Left renal cortex interstitium (tissue), 4 donors: ENCODE results near the gene MTA3. TPM values are rescaled to one million over a fixed set of nuclear protein-coding genes. Genes with fewer than 3 reads are reported as not detected.

ENCODE experiments used
- DNase-seq, 4 donors: peaks; one replicate each; pipeline ENCODE4 v3.0.0-alpha.2; 2013; ENCODE audit warnings: low read depth in 4 of 4, low spot score in 2 of 4, missing footprints in 1 of 4
- polyA plus RNA-seq, 4 donors: library from polyadenylated mRNA; unstranded; fragments of 120-200 nt; gene quantifications; one replicate each; pipeline ENCODE4 v1.2.1, GENCODE V29; 2013; ENCODE audit not compliant: insufficient read length in 4 of 4

MTA3 gene
- polyA plus RNA-seq, 4 donors = 60.8 to 83.8 (median 67.7) TPM

- DNase-seq = no peak
Observed at GRCh38 chr2:42755191-42755880, 186.9 kb downstream of the MTA3 start.

DNA sequence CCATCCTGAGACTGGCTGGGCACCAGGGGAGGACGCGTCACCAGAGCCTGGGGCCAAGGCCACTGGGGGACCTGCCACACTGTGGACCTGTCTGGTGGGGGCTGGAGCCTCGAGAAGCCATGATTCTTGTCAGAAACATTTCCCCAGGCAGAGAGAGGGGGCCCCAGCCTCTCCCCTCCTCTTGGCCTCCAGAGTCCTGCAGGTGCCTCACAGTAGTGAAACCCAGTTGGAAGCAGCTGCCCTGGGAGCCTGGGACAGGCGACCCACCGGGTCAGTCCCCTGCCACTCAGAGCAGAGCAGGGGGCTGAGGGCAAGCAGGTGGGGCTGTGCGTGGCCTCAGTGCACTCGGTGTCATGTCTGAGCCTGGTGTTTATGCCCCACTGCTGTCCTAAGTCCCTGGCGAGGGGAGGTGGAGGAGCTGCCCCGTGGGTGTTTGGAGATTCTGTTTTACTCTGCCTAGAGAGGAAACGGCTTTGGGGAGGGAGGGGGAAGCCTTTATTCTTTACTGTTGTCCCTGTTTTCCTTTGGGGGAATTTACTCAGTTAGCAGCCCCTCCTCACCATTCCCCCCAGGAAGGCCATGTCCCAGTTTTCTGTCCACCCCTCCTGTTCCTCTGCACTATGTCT is 187.8 kb downstream of the MTA3 start:
- DNase-seq = no peak

DNA sequence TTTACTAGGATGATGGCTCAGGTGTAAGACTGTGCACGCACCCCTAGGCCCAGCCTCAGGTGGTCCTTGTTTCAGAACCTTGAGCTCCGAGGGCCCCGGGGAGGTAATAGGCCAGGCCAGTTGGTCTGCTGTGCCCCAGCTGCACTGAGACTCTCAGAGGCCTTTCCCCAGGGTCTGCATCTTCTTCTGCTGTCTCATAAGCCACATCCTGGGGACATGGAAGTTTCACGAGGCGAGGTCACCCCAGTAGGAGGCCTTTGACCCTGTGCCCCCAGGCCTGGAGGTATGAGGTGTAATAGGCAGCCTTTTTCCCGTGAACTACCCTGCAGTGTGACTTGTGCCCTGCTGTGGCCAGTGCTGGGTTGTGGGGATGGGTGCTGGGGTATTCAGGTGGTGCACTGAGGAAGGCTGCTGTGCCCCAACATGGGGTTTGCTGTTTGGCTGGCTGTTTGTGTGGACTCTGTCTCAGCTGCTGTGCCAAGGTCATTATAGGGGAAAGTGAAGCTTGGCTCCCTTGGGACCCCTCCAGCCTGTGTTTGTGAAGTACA is 188.6 kb downstream of the MTA3 start:
- no peak for DNase-seq

DNA sequence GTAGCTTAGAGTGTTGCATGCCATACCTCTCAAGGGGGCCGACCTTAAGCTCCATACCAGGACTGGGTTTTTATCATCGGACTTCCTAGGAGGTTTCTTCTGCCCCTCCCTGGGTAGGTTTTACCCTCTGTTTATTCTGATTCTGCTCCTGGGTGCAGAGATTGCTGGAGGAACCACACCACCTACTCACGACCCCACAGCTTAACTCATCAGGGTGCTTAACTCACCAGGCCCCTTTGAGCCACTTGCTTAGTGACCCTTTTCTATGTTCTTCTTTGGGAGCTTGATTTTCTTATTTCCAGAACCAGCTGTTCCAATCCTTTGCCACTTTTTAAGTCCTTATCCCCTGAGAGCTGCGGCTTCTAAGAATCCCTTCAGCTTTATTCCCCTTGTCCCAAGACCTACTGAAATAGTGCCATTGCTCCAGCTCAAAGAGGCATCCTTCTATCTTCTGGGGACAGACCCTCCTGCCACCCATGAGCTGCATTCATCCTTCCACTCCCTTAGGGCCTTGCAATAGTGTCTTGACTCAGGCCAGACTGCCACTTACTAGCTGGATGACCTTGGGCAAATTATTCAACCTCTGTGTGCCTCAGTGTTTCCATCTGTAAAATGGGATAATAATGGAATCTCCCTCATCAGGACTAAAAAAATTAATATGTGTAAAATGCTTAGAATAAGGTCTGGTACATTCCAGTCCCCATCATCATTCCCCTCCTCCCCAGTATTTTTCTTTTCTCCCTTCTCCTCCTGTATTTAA is 189.7 kb downstream of the MTA3 start:
- no peak for DNase-seq

GRCh38 chr2:42758751-42759150 is 190.3 kb downstream of the MTA3 start:
- DNase-seq = no peak

- no peak for DNase-seq
Observed at GRCh38 chr2:42761554-42761953, 193.1 kb downstream of the MTA3 start.

DNA sequence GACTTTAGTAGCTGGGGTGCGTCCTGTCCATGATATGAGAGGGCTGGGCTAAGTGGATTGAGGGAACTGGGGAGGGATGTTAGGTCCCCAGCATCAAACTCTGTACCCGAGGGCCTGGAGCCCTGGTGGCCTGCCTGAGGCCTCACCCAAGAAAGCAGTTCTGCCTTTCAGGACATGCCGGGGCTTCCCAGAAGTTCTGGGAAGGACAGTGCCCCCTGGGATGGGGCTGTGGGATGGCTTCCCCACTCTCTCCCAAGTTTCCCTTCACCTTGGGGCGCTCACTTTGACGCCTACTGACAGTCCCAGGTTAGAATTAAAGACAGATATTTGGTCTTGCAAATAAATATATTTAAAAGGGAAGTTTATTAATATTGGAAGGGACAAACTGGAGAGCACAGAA is 193.7 kb downstream of the MTA3 start:
- DNase-seq = no peak

DNA sequence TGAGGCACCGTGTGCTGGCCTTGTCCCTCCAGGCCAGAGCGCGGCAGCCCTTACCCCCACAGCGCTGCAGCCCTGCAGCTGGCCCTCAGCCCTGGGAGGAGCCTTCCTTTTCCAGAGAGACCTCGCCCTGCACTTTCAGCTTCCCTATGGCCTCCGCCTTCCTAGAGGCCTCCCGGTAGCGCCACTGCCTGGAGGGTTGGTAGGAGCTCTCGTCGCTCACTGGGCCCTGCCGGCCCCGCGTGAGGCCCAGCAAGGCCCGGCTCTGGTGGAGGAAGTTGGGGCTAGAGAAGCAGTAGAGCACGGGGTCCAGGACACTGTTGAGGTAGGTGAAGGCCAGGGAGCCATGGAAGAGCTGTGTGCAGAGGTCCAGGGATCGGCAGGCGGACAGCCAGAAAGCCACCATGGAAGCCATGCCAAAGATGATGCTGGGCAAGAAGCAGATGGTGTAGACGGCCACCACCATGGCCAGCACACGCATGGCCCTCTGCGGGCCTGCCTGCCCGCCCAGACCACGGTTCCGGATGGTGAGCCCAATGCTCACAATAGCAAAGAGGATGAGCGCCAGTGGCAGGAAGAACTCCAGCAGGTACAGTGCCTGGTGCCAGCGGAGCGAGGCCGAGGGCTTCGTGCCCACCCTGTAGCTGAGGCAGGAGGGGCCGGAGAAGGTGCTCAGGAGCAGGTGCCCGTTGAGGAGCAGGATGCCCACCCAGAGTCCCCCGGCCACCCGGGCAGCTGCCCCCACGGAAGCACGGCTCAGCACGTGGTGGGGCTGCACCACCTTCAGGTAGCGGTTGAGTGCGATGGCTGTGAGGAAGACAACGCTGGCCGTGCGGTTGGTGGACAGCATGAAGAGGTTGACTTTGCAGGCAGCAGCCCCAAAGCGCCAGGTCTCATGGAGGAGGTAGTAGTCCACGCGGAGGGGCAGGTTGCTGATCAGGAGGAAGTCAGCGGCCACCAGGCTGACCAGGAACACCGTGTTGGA is 194.7 kb downstream of the MTA3 start:
- no peak for DNase-seq

DNA sequence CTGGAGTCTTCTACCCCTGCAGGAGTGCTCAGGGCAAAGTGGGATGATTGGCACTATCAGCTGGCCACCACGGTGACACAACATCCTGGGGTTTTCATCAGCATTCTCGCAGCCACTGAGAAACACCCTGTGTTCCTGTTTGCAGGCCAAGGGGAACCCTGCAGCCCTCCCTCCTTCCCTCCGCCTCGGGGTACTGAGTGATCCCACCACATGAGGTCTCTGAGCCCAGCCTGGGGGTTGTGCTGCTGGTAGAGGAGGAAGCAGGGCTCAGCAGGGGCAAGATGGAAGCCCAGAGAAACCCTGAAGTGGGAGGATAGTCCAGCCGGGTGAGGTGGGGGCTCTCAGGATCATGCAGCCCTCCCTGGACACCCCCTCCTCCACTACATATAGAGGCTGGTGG is 195.7 kb downstream of the MTA3 start, which contains the start of gene OXER1:
TSS of gene OXER1 (minus strand) at position 40 of the 400 bp plus-strand sequence. CDS start 73 bp downstream, outside the sequence.
- no peak for DNase-seq

DNA sequence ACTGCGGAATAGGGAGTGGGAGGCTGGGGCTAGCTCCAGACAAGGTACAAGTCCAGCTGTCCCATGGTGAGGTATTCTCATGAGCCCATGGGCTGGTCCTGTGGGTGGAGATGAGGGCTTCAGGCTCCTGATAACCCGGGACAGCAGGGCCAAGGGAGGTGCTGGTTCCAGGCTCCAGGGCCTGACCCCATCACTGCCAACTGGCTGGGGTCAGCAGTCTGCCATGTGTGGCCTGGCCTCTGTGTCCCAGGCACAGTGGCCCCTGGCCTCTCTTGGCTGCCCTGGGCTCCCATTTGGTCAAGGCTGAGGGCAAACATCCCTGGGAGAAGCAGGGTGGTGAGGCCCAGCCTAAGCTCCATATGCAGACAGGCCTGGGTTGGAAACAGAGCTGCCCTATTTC is 196.5 kb downstream of the MTA3 start:
- no peak for DNase-seq

- DNase-seq = no peak
Observed at GRCh38 chr2:42765686-42766085, 197.3 kb downstream of the MTA3 start.

DNA sequence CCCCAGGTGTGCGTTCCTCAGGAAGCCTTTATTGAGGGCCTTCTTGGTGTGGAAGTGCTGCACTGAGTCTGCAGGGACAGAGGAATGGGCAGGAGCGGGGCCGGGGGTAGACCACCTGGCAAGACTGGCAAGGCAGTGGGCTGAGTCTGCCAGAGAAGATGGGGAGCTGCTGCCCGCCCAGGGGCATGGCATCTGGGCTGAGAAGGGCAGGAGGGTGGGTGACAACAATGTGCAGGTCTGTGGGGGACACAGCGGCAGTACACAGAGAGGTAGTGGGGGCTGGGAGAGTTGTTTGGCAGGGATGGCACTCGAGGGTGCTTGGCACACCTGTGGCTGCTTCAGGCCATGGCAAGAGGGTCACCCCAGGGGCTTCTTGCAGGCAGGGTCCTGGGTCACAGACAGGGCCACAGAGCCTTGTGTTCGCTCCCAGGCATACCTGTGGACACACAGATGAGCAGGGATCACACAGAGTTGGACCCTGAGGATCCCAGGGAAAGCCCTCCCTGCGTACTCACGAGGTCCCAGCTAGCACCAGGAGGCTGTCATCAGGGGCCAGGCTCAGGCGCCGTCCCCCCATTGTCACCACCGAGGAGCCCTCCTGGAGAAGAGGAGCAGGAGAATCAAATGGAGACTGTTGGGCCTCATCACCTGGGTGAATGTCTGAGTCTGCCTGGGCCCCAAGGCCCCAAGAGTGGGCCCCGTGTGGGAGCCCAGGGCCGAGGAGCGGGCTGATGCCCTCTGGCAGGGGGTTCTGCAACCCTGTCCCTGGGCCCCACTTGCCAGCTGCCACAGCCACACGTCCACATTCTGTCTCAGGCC is 198.9 kb downstream of the MTA3 start:
- DNase-seq = no peak

- DNase-seq = no peak
Observed at GRCh38 chr2:42767899-42768705, 199.7 kb downstream of the MTA3 start.

DNA sequence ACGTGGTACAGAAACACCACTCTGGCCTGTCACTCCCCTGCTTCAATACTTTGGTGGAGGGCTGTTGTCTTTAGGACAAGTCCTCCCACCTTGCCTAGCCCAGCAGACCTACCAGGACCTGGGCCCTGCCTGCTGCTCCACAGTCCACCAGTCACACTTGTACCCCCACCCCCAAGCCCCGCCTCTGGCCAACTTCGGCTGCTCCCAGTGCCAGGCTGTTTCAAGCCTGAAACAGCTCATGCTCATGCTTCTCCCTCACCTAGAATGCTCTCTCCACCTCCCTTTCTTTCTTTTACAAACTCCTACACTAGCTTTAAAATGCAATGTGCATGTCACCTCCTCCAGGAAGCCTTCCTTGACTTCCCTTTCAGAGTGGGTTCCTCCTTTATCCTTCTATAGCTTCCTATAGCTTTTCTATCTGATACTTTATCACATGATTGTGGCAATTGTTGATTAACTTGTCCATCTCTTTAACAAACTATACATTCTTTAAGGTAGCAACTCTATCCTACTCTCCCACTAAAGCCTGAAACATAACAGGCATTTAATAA is 200.3 kb downstream of the MTA3 start:
- DNase-seq = no peak

- no peak for DNase-seq
Observed at GRCh38 chr2:42769583-42770287, 201.3 kb downstream of the MTA3 start.

GRCh38 chr2:42770288-42771131 is 202.1 kb downstream of the MTA3 start:
- no peak for DNase-seq
